ENCODE measurements around the gene DPH2. TPM values are rescaled to one million over a fixed set of nuclear protein-coding genes. Genes with fewer than 3 reads are reported as not detected.

DPH2 gene
- total and polyA plus RNA-seq, 2 of the 8 experiments (the other 6 are each of a cell fraction or from before 2014, with no cell fraction given) = 64.9 to 92.1 TPM

DNA sequence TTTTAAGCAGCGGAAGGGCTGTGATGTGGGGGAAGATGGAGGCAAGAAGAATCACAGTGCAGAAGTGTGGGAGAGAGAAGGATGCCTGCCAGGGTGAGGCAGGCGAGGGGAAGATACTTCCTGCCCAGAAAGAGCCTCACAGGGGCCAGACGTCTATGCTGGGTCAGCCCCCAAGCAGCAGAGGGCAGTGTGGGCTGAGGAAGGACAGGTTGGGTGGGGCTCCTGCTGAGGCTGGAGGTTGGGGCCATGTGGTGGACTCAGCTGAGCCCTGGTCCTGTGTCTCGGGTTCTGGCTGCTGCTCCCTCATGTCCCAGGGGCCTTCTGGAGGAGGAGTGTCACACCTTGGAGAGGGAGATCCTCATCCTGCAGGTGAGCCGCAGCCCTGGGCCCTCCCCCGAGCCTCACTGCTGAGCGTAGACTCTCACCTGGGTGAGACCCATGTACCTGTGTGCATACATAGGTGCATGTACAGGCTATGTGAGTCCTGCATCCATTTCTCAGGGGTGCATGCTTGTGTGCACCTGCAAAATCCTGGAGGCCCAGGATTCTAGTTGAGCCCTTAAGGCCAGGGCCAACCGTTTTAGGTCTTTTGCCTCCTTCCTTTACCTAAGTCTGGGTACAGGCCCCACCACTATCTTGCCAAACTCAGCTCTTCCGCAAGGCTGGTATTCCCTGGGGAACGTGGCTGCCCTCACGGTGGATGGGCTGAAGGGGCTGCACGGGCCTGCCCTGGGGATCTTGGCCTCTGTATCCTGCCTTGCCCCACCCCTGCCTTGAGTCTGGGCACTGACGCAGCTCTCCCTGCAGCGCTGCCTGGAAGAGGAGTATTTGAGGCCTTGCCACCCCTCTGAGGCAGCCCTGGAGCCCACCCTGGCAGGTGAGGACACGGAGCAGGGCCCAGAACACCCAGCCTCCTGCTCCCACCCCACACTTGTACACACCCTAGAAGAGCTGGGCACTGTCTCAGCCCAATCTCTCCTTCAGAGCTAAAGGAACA, 25.3 kb downstream of the DPH2 start (continued):
- TF ChIP-seq, protein P1, sequence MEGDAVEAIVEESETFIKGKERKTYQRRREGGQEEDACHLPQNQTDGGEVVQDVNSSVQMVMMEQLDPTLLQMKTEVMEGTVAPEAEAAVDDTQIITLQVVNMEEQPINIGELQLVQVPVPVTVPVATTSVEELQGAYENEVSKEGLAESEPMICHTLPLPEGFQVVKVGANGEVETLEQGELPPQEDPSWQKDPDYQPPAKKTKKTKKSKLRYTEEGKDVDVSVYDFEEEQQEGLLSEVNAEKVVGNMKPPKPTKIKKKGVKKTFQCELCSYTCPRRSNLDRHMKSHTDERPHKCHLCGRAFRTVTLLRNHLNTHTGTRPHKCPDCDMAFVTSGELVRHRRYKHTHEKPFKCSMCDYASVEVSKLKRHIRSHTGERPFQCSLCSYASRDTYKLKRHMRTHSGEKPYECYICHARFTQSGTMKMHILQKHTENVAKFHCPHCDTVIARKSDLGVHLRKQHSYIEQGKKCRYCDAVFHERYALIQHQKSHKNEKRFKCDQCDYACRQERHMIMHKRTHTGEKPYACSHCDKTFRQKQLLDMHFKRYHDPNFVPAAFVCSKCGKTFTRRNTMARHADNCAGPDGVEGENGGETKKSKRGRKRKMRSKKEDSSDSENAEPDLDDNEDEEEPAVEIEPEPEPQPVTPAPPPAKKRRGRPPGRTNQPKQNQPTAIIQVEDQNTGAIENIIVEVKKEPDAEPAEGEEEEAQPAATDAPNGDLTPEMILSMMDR (IDR thresholded peaks at IDR 0.05; ENCODE audit: control extremely low read depth in 1 of 3, insufficient read depth in 1 of 3, low read depth in 1 of 3, low read length in 3 of 3) = peak; percentile 83 to 86 (median 85)
- 0 out of 2 replicates have a peak, but pooled peaks have one; percentile 22 for TF ChIP-seq CREB1 (IDR thresholded peaks at IDR 0.05)
- TF ChIP-seq, protein P2, sequence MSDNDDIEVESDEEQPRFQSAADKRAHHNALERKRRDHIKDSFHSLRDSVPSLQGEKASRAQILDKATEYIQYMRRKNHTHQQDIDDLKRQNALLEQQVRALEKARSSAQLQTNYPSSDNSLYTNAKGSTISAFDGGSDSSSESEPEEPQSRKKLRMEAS (IDR thresholded peaks at IDR 0.05) = peak; percentile 69
- TF ChIP-seq YY1 (IDR thresholded peaks at IDR 0.05; ENCODE audit: low read depth, low read length) = peak; percentile 21; the same call in 1 of the 2 replicates

Measured in H1 (cell line).